Pancreas (tissue), 10 donors: Measurements from ENCODE around the gene TFB2M. TPM values are rescaled to one million over a fixed set of nuclear protein-coding genes. Genes with fewer than 3 reads are reported as not detected.

Experiments used
- ATAC-seq, 4 donors: fragments of 200-7000 bp; cut with Tn5 transposase; one replicate each; pipeline versions ENCODE4 v1.8.0 to v1.9.1; 2020; ENCODE audit warnings: mild to moderate bottlenecking in 4 of 4, moderate library complexity in 4 of 4
- DNase-seq, 6 donors: peaks; one replicate each; pipeline ENCODE4 v3.0.0-alpha.2; 2020
- FAIRE-seq: peaks from 2 replicates; lab custom pipeline; 2012; peaks lifted over from hg19 to GRCh38; lab: Jason Lieb, UNC
- H3K27ac ChIP-seq, 4 donors: fragments of 200-600 bp; sonication (generic); 1 replicate in 3 of 4; 2 replicates in 1 of 4; pipeline versions ENCODE4 v1.5.0 to v1.8.0; 2020
- H3K27me3 ChIP-seq, 4 donors: fragments of 200-600 bp; one replicate each; pipeline ENCODE4 v1.8.0; 2021
- H3K36me3 ChIP-seq, 3 donors: fragments of 200-600 bp; sonication (generic) in 1 of 3; one replicate each; pipeline versions ENCODE4 v1.5.0 to v1.8.0; 2020 to 2021
- H3K4me1 ChIP-seq, 3 donors: fragments of 200-600 bp; one replicate each; pipeline ENCODE4 v1.8.0; 2021
- H3K4me3 ChIP-seq, 4 donors: fragments of 200-600 bp; sonication (generic) in 2 of 4; one replicate each; pipeline versions ENCODE4 v1.5.0 to v1.8.0; 2020 to 2021
- H3K9me3 ChIP-seq, 4 donors: fragments of 200-600 bp; one replicate each; pipeline ENCODE4 v1.8.0; 2021
- CTCF ChIP-seq, 4 donors: fragments of 200-600 bp; sonication (generic) in 3 of 4; IDR thresholded peaks; one replicate each; pipeline versions ENCODE4 v1.5.0 to v1.8.0; 2021; ENCODE audit warnings: antibody characterized with exemption in 4 of 4
- WGBS, 2 donors: extraction: QIAGEN DNeasy Blood & Tissue Kit; methylation state at CpG; one replicate each; pipeline ENCODE4 v1.1.7; 2013; 5-methylcytosine and 5-hydroxymethylcytosine counted together
- intact Hi-C, 3 donors: fragments of 100-400 bp; cut with DNase I; formaldehyde crosslinking; loops; one replicate each; pipeline versions ENCODE4 v1.11.1 to v1.14.2; 2022
- polyA plus RNA-seq, 2 donors: library from polyadenylated mRNA; stranded (reverse); fragments of 200-250 nt; gene quantifications; one replicate each; pipeline ENCODE4 v1.2.3, GENCODE V29; 2013
- total RNA-seq, 6 donors: library from RNA; stranded (reverse); fragmentation: NEBNext Ultra II Directional in 4 of 6; extraction: Animal tissue kit (Norgen Biotek cat#: 25700) in 4 of 6; gene quantifications; one replicate each; pipeline versions ENCODE4 v1.2.1 to v1.2.4, GENCODE V29; 2021 to 2023
- donor health status: healthy with polysubstance abuse.
- donor health status: DM: no; HTN: no; CAD: no; lungs with moderate emphysema.
- donor health status: DM: no; HTN: no; CAD: no.
- donor health status: control.
- donor health status: control.
- donor health status: Bipolar disorder and iron deficiency.
- donor health status: DM: yes; HTN: yes; CAD: no.
- donor health status: DM: no; HTN: no; CAD: no.
- donor health status: DM: no; HTN: no; CAD: no.
- donor health status: DM: yes; HTN: yes; CAD: no.

TFB2M gene
- total and polyA plus RNA-seq, 8 donors, result 3.3 to 9.5 (median 7.1) TPM

GRCh38 chr1:246527402-246528088, 38.5 kb downstream of the TFB2M start:
- no peak for TF ChIP-seq CTCF (IDR thresholded peaks at IDR 0.05)
- Histone ChIP-seq H3K4me1 (no peaks in the 10 kb centered on the region), H3K4me3 (no peak overlapping the region), H3K36me3 (no peaks in the 10 kb centered on the region), H3K9me3 (no peaks in the 10 kb centered on the region), H3K27me3 (no peaks in the 10 kb centered on the region), H3K27ac (no peak overlapping the region)
- no peak for DNase-seq
- no peak for FAIRE-seq
- intact Hi-C loops, result no loop called here
- no peak for ATAC-seq
- WGBS, 2 donors, result 38 to 41% methylated on average over 5 of the region's 5 CpGs

- DNase-seq (peak in 1 of 6 donors; percentile 58), ATAC-seq (no peak), FAIRE-seq (no peak)
- Histone ChIP-seq H3K4me3 (no peak overlapping the region), H3K36me3 (no peaks in the 10 kb centered on the region), H3K27ac (no peak overlapping the region), H3K4me1 (no peaks in the 10 kb centered on the region), H3K27me3 (no peaks in the 10 kb centered on the region), H3K9me3 (no peaks in the 10 kb centered on the region)
- intact Hi-C loops, result no loop called here
- no peak for TF ChIP-seq CTCF (IDR thresholded peaks at IDR 0.05)
- WGBS, 2 donors, result 67 to 76% methylated on average over 7 of the region's 7 CpGs
These were observed 39.1 kb downstream of the TFB2M start for GRCh38 chr1:246526915-246527314.

GRCh38 chr1:246526380-246526779, 39.7 kb downstream of the TFB2M start:
- Histone ChIP-seq H3K9me3 (no peaks in the 10 kb centered on the region), H3K36me3 (no peaks in the 10 kb centered on the region), H3K4me3 (no peak overlapping the region), H3K4me1 (no peaks in the 10 kb centered on the region), H3K27me3 (no peaks in the 10 kb centered on the region), H3K27ac (no peak overlapping the region)
- WGBS, 2 donors, result 69 to 72% methylated on average over 4 of the region's 4 CpGs
- intact Hi-C loops, result no loop called here
- FAIRE-seq, result no peak
- no peak for TF ChIP-seq CTCF (IDR thresholded peaks at IDR 0.05)
- no peak for ATAC-seq
- DNase-seq, result no peak

- no peaks in the 10 kb centered on the region for H3K36me3 ChIP-seq
- FAIRE-seq (no peak), DNase-seq (peak in 1 of 6 donors; percentile 53), ATAC-seq (no peak)
- 96 to 100% methylated on average over 1 of the region's 1 CpG for WGBS, 2 donors
- no peak overlapping the region for H3K4me3 ChIP-seq
- intact Hi-C loops, result no loop called here
- no peaks in the 10 kb centered on the region for H3K9me3 ChIP-seq
- no peaks in the 10 kb centered on the region for H3K27me3 ChIP-seq
- TF ChIP-seq CTCF (IDR thresholded peaks at IDR 0.05), result no peak
- no peak overlapping the region for H3K27ac ChIP-seq
- no peaks in the 10 kb centered on the region for H3K4me1 ChIP-seq
These were observed 46.5 kb downstream of the TFB2M start for GRCh38 chr1:246519514-246519913.

GRCh38 chr1:246518456-246519205, 47.4 kb downstream of the TFB2M start:
- intact Hi-C loops, result no loop called here
- 78 to 80% methylated on average over 17 of the region's 17 CpGs for WGBS, 2 donors
- H3K27ac ChIP-seq, result no peak overlapping the region
- H3K9me3 ChIP-seq, result no peaks in the 10 kb centered on the region
- no peak for ATAC-seq
- TF ChIP-seq CTCF (IDR thresholded peaks at IDR 0.05), result no peak
- FAIRE-seq, result no peak
- no peaks in the 10 kb centered on the region for H3K36me3 ChIP-seq
- H3K4me1 ChIP-seq, result no peaks in the 10 kb centered on the region
- H3K27me3 ChIP-seq, result no peaks in the 10 kb centered on the region
- DNase-seq, result peak in 1 of 6 donors; percentile 53
- H3K4me3 ChIP-seq, result no peak overlapping the region
